Smooth muscle cell of the brain vasculature (primary cell): Measurements from ENCODE around the gene PRKG2.

ENCODE experiments used
- DNase-seq: peaks from one replicate; pipeline ENCODE4 v3.0.0-alpha.2; 2012; ENCODE audit warnings: low read depth, low spot score

The PRKG2 gene

GRCh38 chr4:81218206-81218605 lies 3.2 kb upstream of the PRKG2 start:
- DNase-seq = no peak

- no peak for DNase-seq
Measured at GRCh38 chr4:81217779-81218178, 2.8 kb upstream of the PRKG2 start.

- DNase-seq = no peak
Measured at GRCh38 chr4:81215931-81216330, 909 bp upstream of the PRKG2 start.

GRCh38 chr4:81214144-81214880 lies 710 bp downstream of the PRKG2 start:
- DNase-seq = no peak

- DNase-seq = no peak
Measured at GRCh38 chr4:81213671-81214070, 1.4 kb downstream of the PRKG2 start.

- peak; percentile 33 for DNase-seq
Measured at GRCh38 chr4:81211956-81212355, 3.1 kb downstream of the PRKG2 start.

GRCh38 chr4:81207828-81208227 lies 7.2 kb downstream of the PRKG2 start:
- no peak for DNase-seq

- no peak for DNase-seq
Measured at GRCh38 chr4:81205302-81205701, 9.7 kb downstream of the PRKG2 start.

- no peak for DNase-seq
Measured at GRCh38 chr4:81204571-81204970, 10.5 kb downstream of the PRKG2 start.

- no peak for DNase-seq
Measured at GRCh38 chr4:81199831-81200230, 15.2 kb downstream of the PRKG2 start.

GRCh38 chr4:81198609-81199008 lies 16.4 kb downstream of the PRKG2 start:
- no peak for DNase-seq

- no peak for DNase-seq
Measured at GRCh38 chr4:81197864-81198524, 17.0 kb downstream of the PRKG2 start.

- no peak for DNase-seq
Measured at GRCh38 chr4:81196126-81196650, 18.8 kb downstream of the PRKG2 start.

GRCh38 chr4:81195475-81195874 lies 19.5 kb downstream of the PRKG2 start:
- no peak for DNase-seq

GRCh38 chr4:81194286-81194685 lies 20.7 kb downstream of the PRKG2 start:
- DNase-seq = no peak

- DNase-seq = no peak
Measured at GRCh38 chr4:81180916-81181315, 34.1 kb downstream of the PRKG2 start.

- no peak for DNase-seq
Measured at GRCh38 chr4:81179326-81179725, 35.7 kb downstream of the PRKG2 start.

- DNase-seq = no peak
Measured at GRCh38 chr4:81173213-81173612, 41.8 kb downstream of the PRKG2 start.

GRCh38 chr4:81166458-81167160 lies 48.4 kb downstream of the PRKG2 start:
- no peak for DNase-seq

- no peak for DNase-seq
Measured at GRCh38 chr4:81165861-81166430, 49.1 kb downstream of the PRKG2 start.

GRCh38 chr4:81164623-81165416 lies 50.2 kb downstream of the PRKG2 start:
- no peak for DNase-seq
